NCI-H2196 (cell line): ENCODE data around the gene ABHD17C.
"Not testable (repeated sequence)": the region's sequence is repeated elsewhere in the genome, so short reads cannot be mapped to it uniquely, and the experiment has no call there.

Experiments
- DNase-seq: peaks from one replicate; lab custom pipeline; 2025; ENCODE audit not compliant: unreplicated experiment; lab: John Stamatoyannopoulos, UW

Gene ABHD17C

DNA sequence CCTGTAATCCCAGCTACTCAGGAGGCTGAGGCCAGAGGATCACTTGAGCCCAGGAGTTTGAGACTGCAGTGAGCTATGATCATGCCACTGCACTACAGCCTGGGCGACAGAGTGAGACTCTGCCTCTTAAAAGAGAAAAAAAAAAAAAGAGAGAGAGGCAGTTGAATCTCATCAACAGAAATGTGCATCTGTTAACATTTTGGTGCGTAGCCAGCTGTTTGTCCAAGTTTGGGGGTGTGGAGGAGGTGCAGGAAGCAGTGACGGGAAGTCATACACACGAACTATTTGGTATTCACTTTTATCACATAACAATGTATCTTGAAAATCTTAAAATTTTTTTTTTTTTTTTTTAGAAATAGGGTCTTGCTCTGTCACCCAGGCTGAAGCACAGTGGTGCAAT lies 65.8 kb downstream of the ABHD17C start:
- DNase-seq: no peak

GRCh38 chr15:80761754-80762153 lies 66.6 kb downstream of the ABHD17C start:
- no peak for DNase-seq

- not testable (repeated sequence) for DNase-seq
Observed at GRCh38 chr15:80763235-80763634, 68.1 kb downstream of the ABHD17C start.

- no peak for DNase-seq
Observed at GRCh38 chr15:80764535-80764934, 69.4 kb downstream of the ABHD17C start.

DNA sequence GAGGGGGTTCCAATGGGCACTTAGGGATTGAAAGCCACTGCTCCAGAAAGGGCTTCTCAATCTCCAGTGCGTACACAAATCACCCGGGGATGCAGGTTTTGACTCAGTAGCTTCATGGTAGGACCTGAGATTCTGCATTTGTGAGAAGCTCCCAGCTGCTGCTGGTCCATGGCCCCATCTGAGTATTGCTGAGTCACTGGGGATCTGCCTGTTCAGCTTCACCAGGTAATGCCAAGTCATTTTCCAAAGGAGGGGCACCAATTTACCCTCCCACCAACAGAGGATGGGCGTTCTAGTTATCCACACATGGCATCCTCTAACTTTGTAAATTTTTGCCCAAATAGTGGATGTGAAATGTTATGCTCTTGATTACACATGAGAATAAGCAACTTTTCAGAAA lies 71.2 kb downstream of the ABHD17C start:
- DNase-seq: no peak

DNA sequence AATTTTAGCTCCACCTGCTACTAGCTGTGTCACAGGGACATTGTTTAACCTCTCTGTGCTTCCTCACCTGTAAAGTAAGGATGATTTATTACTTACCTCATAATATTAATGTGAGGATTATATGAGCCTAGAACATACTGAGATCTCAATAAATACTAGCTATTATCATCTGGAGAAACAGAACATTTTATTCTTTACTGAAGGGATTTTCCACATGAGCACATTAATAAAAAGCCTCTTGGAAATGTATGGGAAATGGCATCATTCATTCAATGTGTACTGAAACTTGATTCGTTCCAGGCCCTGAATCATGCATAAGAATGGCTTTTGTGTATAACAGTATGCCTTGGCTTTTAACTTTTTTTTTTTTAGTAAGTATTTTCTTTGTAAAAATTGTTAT lies 73.0 kb downstream of the ABHD17C start:
- DNase-seq: no peak

GRCh38 chr15:80769153-80769828 lies 74.2 kb downstream of the ABHD17C start:
- DNase-seq: no peak

DNA sequence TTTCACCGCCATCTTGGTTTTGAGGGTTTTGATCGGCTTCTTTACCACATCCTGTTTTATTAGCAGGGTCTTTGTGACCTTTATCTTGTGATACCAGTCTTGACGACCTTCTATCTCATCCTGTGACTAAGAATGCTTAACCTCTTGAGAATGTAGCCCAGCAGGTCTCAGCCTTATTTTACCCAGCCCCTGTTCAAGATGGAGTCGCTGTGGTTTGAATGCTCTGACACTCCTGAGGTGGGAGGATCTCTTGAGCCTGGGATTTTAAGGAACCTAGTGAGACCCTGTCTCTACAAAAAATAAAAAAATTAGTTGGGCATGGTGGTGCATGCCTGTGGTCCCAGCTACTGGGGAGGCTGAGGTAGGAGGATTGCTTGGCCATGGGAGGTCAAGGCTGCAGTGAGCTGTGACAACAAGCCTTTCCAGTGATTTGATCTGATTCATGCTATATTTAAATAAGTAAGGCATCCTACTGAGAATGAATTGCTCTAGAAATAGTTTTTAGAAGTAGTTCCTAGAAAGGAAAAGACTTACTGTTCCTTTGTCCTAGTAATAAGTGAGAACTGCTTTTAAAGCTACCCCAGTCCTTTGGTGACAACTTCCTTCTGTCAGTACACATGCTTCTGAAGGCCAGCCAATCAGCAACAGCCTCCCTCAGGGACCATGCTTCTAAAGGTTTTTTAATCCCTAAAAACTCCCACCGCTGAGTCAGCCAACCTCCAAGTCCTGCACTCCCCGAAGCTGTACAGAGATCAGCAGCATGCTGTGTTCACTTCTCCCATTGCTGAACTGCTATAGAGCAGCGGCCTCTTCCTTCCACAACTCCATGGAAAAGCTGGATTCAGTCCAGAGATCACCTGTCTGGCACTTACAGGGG lies 75.0 kb downstream of the ABHD17C start:
- no peak for DNase-seq

- DNase-seq: no peak
Observed at GRCh38 chr15:80773122-80773551, 78.0 kb downstream of the ABHD17C start.

- DNase-seq: no peak
Observed at GRCh38 chr15:80773792-80774352, 78.8 kb downstream of the ABHD17C start.

DNA sequence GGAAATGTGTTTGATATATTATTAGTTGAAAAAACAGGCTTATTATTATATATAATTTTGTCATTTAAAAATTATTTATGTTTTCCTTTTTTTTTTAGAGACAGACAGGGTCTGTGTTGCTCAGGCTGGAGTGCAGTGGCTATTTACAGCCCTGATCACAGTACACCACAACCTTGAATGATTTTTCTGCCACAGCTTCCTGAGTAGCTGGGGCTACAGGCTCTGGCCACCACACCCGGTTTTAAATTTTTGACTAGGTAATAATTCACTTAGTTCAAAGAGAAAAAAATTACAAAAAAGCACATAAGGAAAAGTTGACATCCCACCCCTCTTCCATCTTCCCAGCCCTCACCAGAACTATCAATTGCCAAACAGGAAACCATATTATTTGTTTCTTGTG lies 79.4 kb downstream of the ABHD17C start:
- DNase-seq: no peak

DNA sequence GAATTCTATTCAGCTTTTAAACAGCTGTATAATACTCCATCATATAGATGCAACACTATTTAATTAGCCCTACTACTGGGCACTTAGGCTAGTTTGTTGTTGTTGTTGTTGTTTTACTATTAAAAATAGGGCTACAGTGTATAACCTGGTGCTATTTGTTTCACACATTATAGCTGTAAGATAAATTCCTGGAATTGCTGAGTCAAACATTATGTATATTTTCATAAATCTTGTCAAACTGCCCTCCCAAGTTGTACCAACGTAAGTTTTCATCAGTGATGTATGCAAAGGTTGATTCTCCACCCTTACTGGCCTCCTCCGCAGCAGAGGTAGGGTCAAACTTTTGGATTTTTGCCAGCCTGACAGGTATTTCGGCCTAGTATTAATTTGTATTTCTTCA lies 80.2 kb downstream of the ABHD17C start:
- DNase-seq: no peak

DNA sequence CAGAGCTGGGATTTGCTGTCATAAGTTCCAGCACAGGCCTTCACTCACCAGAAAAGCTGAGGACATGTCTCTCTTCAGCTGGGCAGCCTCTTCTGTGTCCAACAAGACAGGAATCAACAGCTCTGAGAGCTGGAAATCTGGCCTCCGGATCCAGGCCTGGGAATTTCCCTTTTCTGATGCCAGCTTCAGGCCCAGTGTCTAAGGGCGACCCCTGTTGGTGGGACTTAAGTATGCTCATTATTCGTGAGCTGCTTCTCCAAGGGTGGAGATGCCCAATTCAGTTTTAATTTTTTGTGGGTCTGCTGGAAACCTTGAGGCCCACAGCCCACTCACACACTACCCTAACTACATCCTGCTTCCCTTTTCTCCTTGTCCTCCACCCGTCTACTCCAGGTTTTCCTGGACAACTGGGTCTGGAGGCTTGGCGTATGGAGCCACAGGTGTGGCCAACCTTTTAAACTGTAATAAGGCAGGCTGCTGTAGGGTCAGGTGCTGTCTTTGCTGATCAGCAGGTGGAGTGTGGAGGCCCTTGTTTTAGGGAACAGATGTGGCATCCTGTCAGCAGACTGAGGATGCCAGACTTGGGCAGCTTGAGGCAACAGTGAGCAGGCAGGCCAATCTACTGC lies 81.4 kb downstream of the ABHD17C start:
- peak; percentile 72 for DNase-seq

GRCh38 chr15:80777137-80777536 lies 82.0 kb downstream of the ABHD17C start:
- no peak for DNase-seq

DNA sequence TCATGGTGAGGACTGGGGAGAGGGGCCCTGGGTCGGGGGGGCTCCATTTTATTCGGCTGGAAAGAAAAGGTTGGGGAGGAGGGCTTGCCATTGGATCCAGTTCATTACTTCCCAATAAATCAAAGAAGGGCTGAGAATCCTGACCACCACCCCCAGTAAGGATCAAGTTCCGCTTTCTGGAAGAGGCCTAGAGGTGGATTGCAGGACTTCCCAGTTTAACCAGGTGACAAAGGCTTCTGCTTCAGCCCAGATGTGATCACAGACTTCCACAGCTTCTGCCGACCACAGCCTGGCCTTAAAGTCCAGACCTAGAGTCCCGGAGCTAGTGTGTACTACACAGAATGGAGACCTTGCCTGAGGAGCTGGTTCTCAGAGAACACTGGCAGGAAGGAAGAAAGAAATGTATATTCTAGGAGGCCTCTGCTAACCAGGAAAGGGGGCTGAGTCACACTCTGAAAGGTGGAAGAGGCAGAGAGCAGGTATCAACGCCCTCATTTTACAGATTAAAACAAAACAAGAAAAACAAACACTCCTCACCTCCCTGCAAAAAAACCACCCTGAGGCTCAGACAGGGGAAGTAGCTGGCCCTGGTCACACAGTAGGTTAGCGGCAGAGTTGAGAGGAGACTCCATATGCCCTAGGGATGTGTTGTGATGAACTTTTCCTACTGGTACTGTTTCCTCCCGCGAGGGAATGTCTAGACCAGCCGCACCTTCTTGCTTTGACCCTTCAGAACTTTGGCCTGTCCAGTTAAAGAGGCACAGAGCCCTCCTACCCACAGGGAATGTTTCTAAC lies 82.9 kb downstream of the ABHD17C start:
- DNase-seq: no peak

GRCh38 chr15:80778621-80778963 lies 83.5 kb downstream of the ABHD17C start:
- DNase-seq: no peak

GRCh38 chr15:80778964-80779657 lies 84.0 kb downstream of the ABHD17C start, which contains the start of gene CEMIP:
CEMIP (plus strand) TSS chr15:80779370; CDS start chr15:80873880, 94,510 bp downstream.
- peak; percentile 80 for DNase-seq

GRCh38 chr15:80779658-80780415 lies 84.7 kb downstream of the ABHD17C start:
- no peak for DNase-seq

DNA sequence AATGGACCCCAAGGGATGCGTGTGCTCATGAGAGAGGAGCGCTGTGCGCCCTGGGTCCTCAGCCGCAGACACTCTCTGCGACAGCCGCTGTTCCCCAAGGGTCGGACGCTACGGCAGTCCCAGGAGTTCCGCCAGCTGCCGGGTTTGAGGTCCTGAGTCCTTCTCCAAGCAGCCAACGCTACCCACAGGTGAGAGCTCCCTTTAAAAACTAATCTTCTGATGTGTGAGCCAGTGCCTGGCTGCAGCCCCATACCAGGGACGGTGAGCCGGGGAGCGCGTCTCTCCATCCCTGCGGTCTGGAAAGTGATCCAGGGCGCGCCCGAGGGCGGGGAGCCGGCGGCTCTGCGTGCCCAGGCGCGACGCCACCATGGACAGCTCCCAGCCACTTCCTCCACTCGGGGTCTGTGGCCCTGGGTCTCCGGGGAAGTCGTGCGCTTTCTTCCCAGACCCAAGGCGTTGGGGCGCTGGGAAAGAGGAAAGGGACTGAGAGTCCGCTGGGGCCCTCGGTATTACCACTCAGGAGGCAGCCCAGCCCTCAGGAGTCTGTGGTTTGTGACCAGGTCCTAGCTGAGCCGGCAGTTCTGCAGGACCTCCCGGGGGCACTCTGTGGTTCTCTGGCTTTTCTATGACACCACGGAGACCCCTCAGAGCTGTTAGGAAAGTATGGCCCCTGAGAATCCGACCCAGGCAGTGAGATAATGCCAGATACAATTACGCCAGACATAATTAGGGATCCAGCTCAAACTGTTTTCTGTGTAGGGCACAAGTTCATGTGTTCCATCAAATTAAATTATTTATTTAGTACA lies 85.5 kb downstream of the ABHD17C start:
- no peak for DNase-seq
